Lower lobe of right lung (tissue), 2 donors: Measurements from ENCODE around the gene PASK. TPM values are rescaled to one million over a fixed set of nuclear protein-coding genes. Genes with fewer than 3 reads are reported as not detected.

ENCODE experiments used
- ATAC-seq, 2 donors: fragments of 200-7000 bp; cut with Tn5 transposase; one replicate each; pipeline ENCODE4 v1.9.1; 2020 to 2022; ENCODE audit warnings: mild to moderate bottlenecking in 2 of 2, moderate library complexity in 2 of 2
- DNase-seq: peaks from one replicate; pipeline ENCODE4 v3.0.0-alpha.2; 2020
- H3K27ac ChIP-seq: fragments of 200-600 bp; one replicate; pipeline ENCODE4 v1.8.0; 2022
- H3K27me3 ChIP-seq: fragments of 200-600 bp; one replicate; pipeline ENCODE4 v1.8.0; 2022; ENCODE audit warnings: low read depth
- H3K36me3 ChIP-seq: fragments of 200-600 bp; one replicate; pipeline ENCODE4 v1.8.0; 2022; ENCODE audit warnings: mild to moderate bottlenecking
- H3K4me1 ChIP-seq: fragments of 200-600 bp; one replicate; pipeline ENCODE4 v1.8.0; 2022
- H3K4me3 ChIP-seq: fragments of 200-600 bp; one replicate; pipeline ENCODE4 v1.8.0; 2022; ENCODE audit warnings: mild to moderate bottlenecking
- H3K9me3 ChIP-seq: fragments of 200-600 bp; one replicate; pipeline ENCODE4 v1.8.0; 2022
- CTCF ChIP-seq: fragments of 200-600 bp; IDR thresholded peaks from one replicate; pipeline ENCODE4 v1.8.0; 2022; ENCODE audit warnings: antibody characterized with exemption, mild to moderate bottlenecking
- intact Hi-C: fragments of 100-400 bp; cut with DNase I; formaldehyde crosslinking; loops from one replicate; pipeline ENCODE4 v1.11.0; 2022
- total RNA-seq: library from RNA; stranded (reverse); fragmentation: NEBNext Ultra II Directional; extraction: Animal tissue kit (Norgen Biotek cat#: 25700); gene quantifications from one replicate; pipeline ENCODE4 v1.2.1, GENCODE V29; 2021
- donor health status: DM: no; HTN: yes; CAD: no; lungs with severe emphysema.

The PASK gene
- total RNA-seq, 1 donor from 2014 or later = 10.8 TPM

GRCh38 chr2:241130316-241130715 lies 19.0 kb downstream of the PASK start:
- DNase-seq = no peak
- intact Hi-C loops = no loop called here
- TF ChIP-seq CTCF = no peak

GRCh38 chr2:241129086-241129871 lies 20.0 kb downstream of the PASK start:
- H3K9me3 ChIP-seq = no peaks in the 10 kb centered on the region
- intact Hi-C loops = no loop called here
- no peak overlapping the region for H3K27ac ChIP-seq
- TF ChIP-seq CTCF = no peak
- ATAC-seq = peak; percentile 37 to 46
- H3K4me3 ChIP-seq = no peak overlapping the region
- H3K36me3 ChIP-seq = no peaks in the 10 kb centered on the region
- H3K27me3 ChIP-seq = no peaks in the 10 kb centered on the region
- DNase-seq = no peak
- no peaks in the 10 kb centered on the region for H3K4me1 ChIP-seq

More at GRCh38 chr2:241130316-241130715, 19.0 kb downstream of the PASK start:
- Histone ChIP-seq H3K27me3 (no peaks in the 10 kb centered on the region), H3K9me3 (no peaks in the 10 kb centered on the region), H3K4me3 (no peak overlapping the region), H3K27ac (no peak overlapping the region), H3K4me1 (no peaks in the 10 kb centered on the region), H3K36me3 (no peaks in the 10 kb centered on the region)
- ATAC-seq = no peak

GRCh38 chr2:241128266-241128665 lies 21.0 kb downstream of the PASK start:
- H3K4me3 ChIP-seq = no peak overlapping the region
- H3K4me1 ChIP-seq = no peaks in the 10 kb centered on the region
- no peak overlapping the region for H3K27ac ChIP-seq
- ATAC-seq = no peak
- TF ChIP-seq CTCF = no peak
- intact Hi-C loops = no loop called here
- DNase-seq = no peak
- H3K27me3 ChIP-seq = no peaks in the 10 kb centered on the region
- H3K36me3 ChIP-seq = no peaks in the 10 kb centered on the region
- H3K9me3 ChIP-seq = no peaks in the 10 kb centered on the region

GRCh38 chr2:241126771-241127202 lies 22.5 kb downstream of the PASK start:
- DNase-seq (peak; percentile 30), ATAC-seq (no peak)
- Histone ChIP-seq H3K27me3 (no peaks in the 10 kb centered on the region), H3K27ac (no peak overlapping the region), H3K9me3 (no peaks in the 10 kb centered on the region), H3K36me3 (no peaks in the 10 kb centered on the region), H3K4me3 (no peak overlapping the region), H3K4me1 (no peaks in the 10 kb centered on the region)
- intact Hi-C loops = no loop called here
- no peak for TF ChIP-seq CTCF

GRCh38 chr2:241126201-241126611 lies 23.1 kb downstream of the PASK start:
- no peaks in the 10 kb centered on the region for H3K4me1 ChIP-seq
- no peak for TF ChIP-seq CTCF
- H3K27ac ChIP-seq = no peak overlapping the region
- intact Hi-C loops = no loop called here
- DNase-seq = peak; percentile 34
- no peaks in the 10 kb centered on the region for H3K36me3 ChIP-seq
- H3K4me3 ChIP-seq = no peak overlapping the region
- no peaks in the 10 kb centered on the region for H3K9me3 ChIP-seq
- H3K27me3 ChIP-seq = no peaks in the 10 kb centered on the region
- ATAC-seq = no peak
